Measurements from ENCODE around the gene COX7A2L. TPM values are rescaled to one million over a fixed set of nuclear protein-coding genes. Genes with fewer than 3 reads are reported as not detected.

Gene COX7A2L
- total and polyA plus RNA-seq, 4 experiments from 2014 or later, result 77.2 to 267 (median 124) TPM

- no peaks in the 10 kb centered on the region for H3K9me3 Mint-ChIP-seq
- POLR2A ChIA-PET (ENCODE audit: partially characterized antibody), result no interaction called here
- intact Hi-C loops (cut with micrococcal nuclease), result no loop called here
- H3K36me3 Mint-ChIP-seq, result peaks cover 44 to 58% of the 10 kb centered on the region in 2 donors
- H3K4me3 ChIP-seq (ENCODE audit: low read length in 2 of 2), result no peak overlapping the region
- H3K4me1 ChIP-seq (ENCODE audit: insufficient read depth, low read length), result peaks cover 27% of the 10 kb centered on the region
- H3K4me1 Mint-ChIP-seq, result peaks cover 23 to 47% (median 35%) of the 10 kb centered on the region in 4 donors
- no peak for DNase-seq
- H3K36me3 ChIP-seq (ENCODE audit: insufficient read depth, low read length), result peaks cover 30% of the 10 kb centered on the region
- no peaks in the 10 kb centered on the region for H3K27me3 ChIP-seq (ENCODE audit: insufficient read depth, low read length)
- CTCF ChIA-PET (ENCODE audit: partially characterized antibody), result interaction anchor here (1.4 kb wide), 2 partner anchors 11 to 14 kb away, joined by 4 to 5 read pairs; no protein-coding TSS in a partner anchor
- no peaks in the 10 kb centered on the region for H3K9me3 ChIP-seq (ENCODE audit: control insufficient read depth in 1 of 2, low read length in 2 of 2)
- H3K4me3 Mint-ChIP-seq, result peak overlapping the region in 2 of 8 donors; percentile 11 to 37
- H3K27ac Mint-ChIP-seq, result peak overlapping the region in 6 of 7 donors; percentile 13 to 91 (median 78)
- no peaks in the 10 kb centered on the region for H3K27me3 Mint-ChIP-seq
- no peak overlapping the region for H3K27ac ChIP-seq (ENCODE audit: low read depth, low read length)
These were observed 46.0 kb downstream of the COX7A2L start for GRCh38 chr2:42314892-42315468.

DNA sequence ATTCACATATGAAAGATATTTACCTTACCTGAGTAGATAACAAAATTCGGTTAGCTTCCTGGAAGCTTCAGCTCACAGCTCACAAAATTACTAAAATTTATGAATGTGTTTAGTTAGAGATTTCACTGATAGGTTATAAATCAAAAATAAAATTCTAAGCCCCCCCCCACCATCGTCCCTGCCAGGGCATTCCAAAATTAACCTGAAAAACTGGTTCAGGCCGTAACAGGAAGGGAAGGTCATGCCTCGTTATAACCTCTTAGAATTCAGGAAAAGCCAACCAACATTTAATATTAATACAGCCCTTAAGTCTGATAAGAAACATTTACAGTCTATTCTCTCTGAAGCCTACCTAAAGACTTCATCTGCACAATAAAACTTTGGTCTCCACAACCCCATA is 48.9 kb downstream of the COX7A2L start:
- Mint-ChIP-seq H3K9me3 (no peaks in the 10 kb centered on the region), H3K36me3 (peaks cover 36 to 57% of the 10 kb centered on the region in 2 donors), H3K4me1 (peaks cover 21 to 41% (median 32%) of the 10 kb centered on the region in 4 donors), H3K27me3 (no peaks in the 10 kb centered on the region), H3K4me3 (no peak overlapping the region), H3K27ac (peak overlapping the region in 2 of 7 donors; percentile 68 to 75)
- intact Hi-C loops (cut with micrococcal nuclease), result no loop called here
- Histone ChIP-seq H3K9me3 (ENCODE audit: control insufficient read depth in 1 of 2, low read length in 2 of 2) (no peaks in the 10 kb centered on the region), H3K36me3 (ENCODE audit: insufficient read depth, low read length) (peaks cover 17% of the 10 kb centered on the region), H3K27ac (ENCODE audit: low read depth, low read length) (no peak overlapping the region), H3K4me1 (ENCODE audit: insufficient read depth, low read length) (peaks cover 12% of the 10 kb centered on the region), H3K27me3 (ENCODE audit: insufficient read depth, low read length) (no peaks in the 10 kb centered on the region), H3K4me3 (ENCODE audit: low read length in 2 of 2) (no peak overlapping the region)
- DNase-seq, result no peak
- POLR2A ChIA-PET (ENCODE audit: partially characterized antibody), result no interaction called here
- CTCF ChIA-PET (ENCODE audit: partially characterized antibody), result no interaction called here

DNA sequence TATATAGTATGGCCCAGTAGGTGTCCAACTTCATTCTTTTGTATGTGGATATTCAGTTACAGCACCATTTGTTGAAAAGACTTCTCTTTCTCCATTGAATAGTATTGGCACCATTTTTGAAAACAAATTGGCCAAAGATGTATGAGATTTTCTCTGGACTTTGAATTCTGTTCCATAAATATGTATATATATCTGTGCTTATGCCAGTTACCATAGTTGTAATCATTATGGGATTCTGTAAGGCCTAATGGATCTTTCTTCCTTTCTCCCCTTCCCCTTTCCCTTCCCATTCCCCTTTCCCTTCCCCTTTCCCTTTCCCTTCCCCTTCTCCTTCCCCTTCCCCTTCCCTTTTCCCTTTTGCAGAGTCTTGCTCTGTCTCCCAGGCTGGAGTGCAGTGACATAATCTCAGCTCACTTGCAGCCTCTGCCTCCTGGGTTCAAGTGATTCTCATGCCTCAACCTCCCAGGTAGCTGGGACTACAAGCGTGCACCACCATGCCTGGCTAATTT is 51.0 kb downstream of the COX7A2L start:
- no peak overlapping the region for H3K4me3 Mint-ChIP-seq
- no peaks in the 10 kb centered on the region for H3K27me3 Mint-ChIP-seq
- no peaks in the 10 kb centered on the region for H3K9me3 ChIP-seq (ENCODE audit: control insufficient read depth in 1 of 2, low read length in 2 of 2)
- H3K27me3 ChIP-seq (ENCODE audit: insufficient read depth, low read length), result no peaks in the 10 kb centered on the region
- peaks cover 9% of the 10 kb centered on the region for H3K36me3 ChIP-seq (ENCODE audit: insufficient read depth, low read length)
- no peak overlapping the region for H3K27ac ChIP-seq (ENCODE audit: low read depth, low read length)
- no peak for DNase-seq
- intact Hi-C loops (cut with micrococcal nuclease), result no loop called here
- ChIA-PET CTCF (ENCODE audit: partially characterized antibody) (no interaction called here), POLR2A (ENCODE audit: partially characterized antibody) (interaction anchor here (0.8 kb wide), 1 partner anchor 10 kb away, joined by 5 read pairs; no protein-coding TSS in a partner anchor)
- peak overlapping the region in 5 of 7 donors; percentile 41 to 88 (median 71) for H3K27ac Mint-ChIP-seq
- no peak overlapping the region for H3K4me3 ChIP-seq (ENCODE audit: low read length in 2 of 2)
- H3K9me3 Mint-ChIP-seq, result no peaks in the 10 kb centered on the region
- H3K4me1 ChIP-seq (ENCODE audit: insufficient read depth, low read length), result peaks cover 17% of the 10 kb centered on the region
- peaks cover 25 to 43% (median 33%) of the 10 kb centered on the region in 4 donors for H3K4me1 Mint-ChIP-seq
- peaks cover 36 to 56% of the 10 kb centered on the region in 2 donors for H3K36me3 Mint-ChIP-seq

GRCh38 chr2:42309366-42309765 is 51.7 kb downstream of the COX7A2L start:
- H3K27ac Mint-ChIP-seq, result peak overlapping the region; percentile 31 to 88 (median 74)
- no peaks in the 10 kb centered on the region for H3K27me3 ChIP-seq (ENCODE audit: insufficient read depth, low read length)
- no peaks in the 10 kb centered on the region for H3K27me3 Mint-ChIP-seq
- H3K36me3 ChIP-seq (ENCODE audit: insufficient read depth, low read length), result peaks cover 14% of the 10 kb centered on the region
- no peak overlapping the region for H3K4me3 Mint-ChIP-seq
- peaks cover 20 to 42% (median 29%) of the 10 kb centered on the region in 4 donors for H3K4me1 Mint-ChIP-seq
- H3K36me3 Mint-ChIP-seq, result peaks cover 30 to 56% of the 10 kb centered on the region in 2 donors
- CTCF ChIA-PET (ENCODE audit: partially characterized antibody), result interaction anchor here (0.7 to 1.0 kb wide), 2 partner anchors 11 to 59 kb away, joined by 3 read pairs; no protein-coding TSS in a partner anchor
- no peaks in the 10 kb centered on the region for H3K9me3 Mint-ChIP-seq
- intact Hi-C loops (cut with micrococcal nuclease), result loop anchor here (2.0 kb wide), 1 partner anchor 23 kb away; no protein-coding TSS in a partner anchor
- no peaks in the 10 kb centered on the region for H3K9me3 ChIP-seq (ENCODE audit: control insufficient read depth in 1 of 2, low read length in 2 of 2)
- H3K27ac ChIP-seq (ENCODE audit: low read depth, low read length), result no peak overlapping the region
- POLR2A ChIA-PET (ENCODE audit: partially characterized antibody), result interaction anchor here (0.8 to 1.3 kb wide), 3 partner anchors 9 to 17 kb away, joined by 3 to 5 read pairs (median 3); no protein-coding TSS in a partner anchor
- H3K4me3 ChIP-seq (ENCODE audit: low read length in 2 of 2), result no peak overlapping the region
- DNase-seq, result no peak
- H3K4me1 ChIP-seq (ENCODE audit: insufficient read depth, low read length), result peaks cover 17% of the 10 kb centered on the region

DNA sequence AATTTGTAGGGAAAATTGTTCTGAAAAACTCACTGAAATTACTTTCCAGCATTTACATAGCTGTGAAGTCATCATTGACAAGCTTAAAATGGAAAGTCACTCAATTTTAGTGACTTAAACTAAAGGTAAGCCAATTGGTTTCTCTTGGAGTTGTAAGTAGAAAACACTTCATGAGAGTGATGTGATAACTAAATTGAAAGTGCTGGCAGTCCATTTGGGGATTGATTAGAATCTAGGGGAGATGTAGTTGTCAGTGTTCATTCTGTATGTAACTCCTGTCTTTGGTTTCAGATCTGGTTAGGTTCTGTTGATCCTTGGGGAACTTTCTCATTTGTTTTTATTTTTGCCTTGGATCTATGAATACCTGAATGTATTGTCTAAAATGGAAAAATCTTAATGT is 53.8 kb downstream of the COX7A2L start:
- no peak overlapping the region for H3K27ac ChIP-seq (ENCODE audit: low read depth, low read length)
- peaks cover 29% of the 10 kb centered on the region for H3K36me3 ChIP-seq (ENCODE audit: insufficient read depth, low read length)
- H3K4me3 ChIP-seq (ENCODE audit: low read length in 2 of 2), result no peak overlapping the region
- peak overlapping the region in 1 of 8 donors; percentile 38 for H3K4me3 Mint-ChIP-seq
- no peaks in the 10 kb centered on the region for H3K27me3 ChIP-seq (ENCODE audit: insufficient read depth, low read length)
- peaks cover 21 to 49% (median 34%) of the 10 kb centered on the region in 4 donors for H3K4me1 Mint-ChIP-seq
- peak overlapping the region in 3 of 7 donors; percentile 3 to 38 (median 15) for H3K27ac Mint-ChIP-seq
- no peak for DNase-seq
- POLR2A ChIA-PET (ENCODE audit: partially characterized antibody), result no interaction called here
- H3K9me3 ChIP-seq (ENCODE audit: control insufficient read depth in 1 of 2, low read length in 2 of 2), result no peaks in the 10 kb centered on the region
- intact Hi-C loops (cut with micrococcal nuclease), result no loop called here
- CTCF ChIA-PET (ENCODE audit: partially characterized antibody), result interaction anchor here (1.5 kb wide), 1 partner anchor 21 kb away, joined by 5 read pairs; no protein-coding TSS in a partner anchor
- H3K9me3 Mint-ChIP-seq, result no peaks in the 10 kb centered on the region
- no peaks in the 10 kb centered on the region for H3K27me3 Mint-ChIP-seq
- H3K4me1 ChIP-seq (ENCODE audit: insufficient read depth, low read length), result peaks cover 17% of the 10 kb centered on the region
- H3K36me3 Mint-ChIP-seq, result peaks cover 42 to 68% of the 10 kb centered on the region in 2 donors

DNA sequence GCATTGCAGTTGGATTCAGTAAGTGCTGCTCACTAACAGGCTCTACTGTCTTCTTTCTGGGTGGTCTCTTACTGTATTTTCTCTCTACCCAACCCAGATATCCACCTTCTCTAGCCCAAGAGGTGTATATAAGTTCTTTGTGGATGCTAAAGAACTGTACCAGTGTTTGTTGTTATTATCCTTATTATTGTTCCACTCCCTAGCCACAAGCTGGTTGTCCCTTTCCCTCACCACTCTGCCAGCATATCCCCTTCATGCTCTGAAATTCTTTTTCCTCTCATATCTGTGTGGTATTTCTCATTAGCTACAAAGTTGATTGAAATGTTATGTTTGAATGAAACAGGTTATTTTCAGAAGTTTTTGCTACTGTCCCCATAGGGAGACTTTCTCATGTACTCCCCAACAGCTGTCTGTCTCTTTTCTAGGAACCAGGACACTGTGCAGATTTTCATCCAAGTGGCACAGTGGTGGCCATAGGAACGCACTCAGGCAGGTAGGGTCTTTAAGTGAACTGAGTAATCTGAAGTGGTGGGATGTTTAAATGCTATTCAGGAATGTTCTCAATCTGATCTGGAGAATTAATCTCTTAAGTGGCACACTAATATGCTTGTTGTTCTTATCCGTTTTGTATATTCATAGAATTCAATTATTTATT is 56.8 kb downstream of the COX7A2L start:
- H3K9me3 Mint-ChIP-seq, result peaks cover 0 to 2% (median 0%) of the 10 kb centered on the region in 8 donors
- ChIA-PET POLR2A (ENCODE audit: partially characterized antibody) (no interaction called here), CTCF (ENCODE audit: partially characterized antibody) (interaction anchor here (1.0 kb wide), 1 partner anchor 24 kb away, joined by 3 read pairs; no protein-coding TSS in a partner anchor)
- peak overlapping the region in 5 of 7 donors; percentile 44 to 63 (median 57) for H3K27ac Mint-ChIP-seq
- DNase-seq, result no peak
- intact Hi-C loops (cut with micrococcal nuclease), result no loop called here
- H3K27ac ChIP-seq (ENCODE audit: low read depth, low read length), result no peak overlapping the region
- no peaks in the 10 kb centered on the region for H3K27me3 ChIP-seq (ENCODE audit: insufficient read depth, low read length)
- peaks cover 26 to 53% (median 44%) of the 10 kb centered on the region in 4 donors for H3K4me1 Mint-ChIP-seq
- H3K36me3 ChIP-seq (ENCODE audit: insufficient read depth, low read length), result peaks cover 30% of the 10 kb centered on the region
- H3K9me3 ChIP-seq (ENCODE audit: control insufficient read depth in 1 of 2, low read length in 2 of 2), result no peaks in the 10 kb centered on the region
- no peak overlapping the region for H3K4me3 ChIP-seq (ENCODE audit: low read length in 2 of 2)
- peak overlapping the region in 1 of 8 donors; percentile 7 for H3K4me3 Mint-ChIP-seq
- H3K27me3 Mint-ChIP-seq, result no peaks in the 10 kb centered on the region
- H3K36me3 Mint-ChIP-seq, result peaks cover 55 to 76% of the 10 kb centered on the region in 2 donors
- H3K4me1 ChIP-seq (ENCODE audit: insufficient read depth, low read length), result peaks cover 31% of the 10 kb centered on the region

DNA sequence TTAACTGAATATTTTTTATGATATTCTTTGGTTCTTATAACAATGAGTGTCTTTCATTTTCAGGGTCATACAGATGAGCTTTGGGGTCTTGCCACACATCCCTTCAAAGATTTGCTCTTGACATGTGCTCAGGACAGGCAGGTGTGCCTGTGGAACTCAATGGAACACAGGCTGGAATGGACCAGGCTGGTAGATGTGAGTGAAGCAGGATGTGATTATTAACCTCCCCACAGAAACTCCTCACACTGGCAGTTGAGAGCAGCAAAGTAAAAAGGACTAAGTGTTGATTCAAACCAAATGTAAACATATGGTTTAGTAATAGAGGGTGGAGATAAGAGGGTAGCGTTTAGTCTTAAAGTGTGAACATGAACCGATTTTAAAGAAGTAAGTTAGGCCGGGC is 57.8 kb downstream of the COX7A2L start:
- intact Hi-C loops (cut with micrococcal nuclease), result no loop called here
- H3K4me3 Mint-ChIP-seq, result no peak overlapping the region

More for the DNA sequence above, 57.8 kb downstream of the COX7A2L start:
- no peak for DNase-seq
- peaks cover 62 to 78% of the 10 kb centered on the region in 2 donors for H3K36me3 Mint-ChIP-seq
- H3K4me1 Mint-ChIP-seq, result peaks cover 33 to 56% (median 50%) of the 10 kb centered on the region in 4 donors
- Histone ChIP-seq H3K4me1 (ENCODE audit: insufficient read depth, low read length) (peaks cover 41% of the 10 kb centered on the region), H3K27me3 (ENCODE audit: insufficient read depth, low read length) (no peaks in the 10 kb centered on the region), H3K27ac (ENCODE audit: low read depth, low read length) (no peak overlapping the region), H3K9me3 (ENCODE audit: control insufficient read depth in 1 of 2, low read length in 2 of 2) (no peaks in the 10 kb centered on the region), H3K4me3 (ENCODE audit: low read length in 2 of 2) (no peak overlapping the region), H3K36me3 (ENCODE audit: insufficient read depth, low read length) (peaks cover 33% of the 10 kb centered on the region)
- peak overlapping the region in 4 of 7 donors; percentile 15 to 63 (median 42) for H3K27ac Mint-ChIP-seq
- CTCF ChIA-PET (ENCODE audit: partially characterized antibody), result interaction anchor here (0.7 to 1.0 kb wide), 2 partner anchors 10 to 25 kb away, joined by 3 read pairs; no protein-coding TSS in a partner anchor
- H3K9me3 Mint-ChIP-seq, result peaks cover 0 to 2% (median 0%) of the 10 kb centered on the region in 8 donors
- POLR2A ChIA-PET (ENCODE audit: partially characterized antibody), result no interaction called here
- H3K27me3 Mint-ChIP-seq, result no peaks in the 10 kb centered on the region

Data from CD4-positive, alpha-beta memory T cell (primary cell).